Measurements from ENCODE around the gene NDFIP2. TPM values are rescaled to one million over a fixed set of nuclear protein-coding genes. Genes with fewer than 3 reads are reported as not detected.

Gene NDFIP2
- total RNA-seq, 1 experiment from 2014 or later, result 31.0 TPM

DNA sequence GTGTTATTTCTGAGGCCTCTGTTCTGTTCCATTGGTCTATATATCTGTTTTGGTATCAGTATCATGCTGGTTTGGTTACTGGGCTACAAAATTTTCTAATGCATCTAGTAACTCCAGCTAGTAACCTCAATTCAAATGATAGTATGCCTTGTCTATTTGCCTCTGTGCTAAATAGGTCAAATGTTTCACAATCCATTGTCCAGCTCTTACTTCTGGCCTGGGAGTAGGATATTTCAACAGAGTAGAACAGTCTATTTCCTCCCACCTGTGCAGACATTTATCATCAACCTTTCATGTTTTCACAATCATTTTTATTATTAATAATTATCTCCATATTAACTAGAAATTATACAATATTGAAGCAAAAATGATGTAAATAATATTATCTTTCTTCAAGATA lies 18.1 kb upstream of the NDFIP2 start:
- H3K4me3 Mint-ChIP-seq, result no peak overlapping the region

More for the DNA sequence above, 18.1 kb upstream of the NDFIP2 start:
- Histone ChIP-seq H3K18ac (ENCODE audit: insufficient read length, low read depth, low read length) (no peak overlapping the region), H3K4me1 (ENCODE audit: insufficient read depth, low read length) (no peaks in the 10 kb centered on the region), H3K4ac (ENCODE audit: low read depth, low read length) (no peak overlapping the region), H4K20me1 (ENCODE audit: control insufficient read depth, insufficient read depth, insufficient read length) (no peaks in the 10 kb centered on the region), H3T11ph (ENCODE audit: low read length) (no peak overlapping the region), H2BK120ac (ENCODE audit: low read depth, low read length, poor library complexity, severe bottlenecking) (no peak overlapping the region), H3K79me1 (ENCODE audit: insufficient read depth, low read depth, low read length, poor library complexity, severe bottlenecking) (no peaks in the 10 kb centered on the region), H3K27ac (ENCODE audit: insufficient read length, low read depth, low read length) (no peak overlapping the region), H2BK15ac (ENCODE audit: low read depth, low read length) (no peak overlapping the region), H2AFZ (ENCODE audit: low read length) (no peak overlapping the region), H3K27me3 (ENCODE audit: insufficient read depth, low read length) (no peaks in the 10 kb centered on the region), H2BK12ac (ENCODE audit: insufficient read length, low read depth, low read length) (no peak overlapping the region), H3K9ac (ENCODE audit: extremely low read depth, insufficient read length, low read length) (no peak overlapping the region), H2BK5ac (ENCODE audit: insufficient read length, low read length) (no peak overlapping the region), H3K79me2 (ENCODE audit: insufficient read depth, low read length) (no peaks in the 10 kb centered on the region), H3K56ac (ENCODE audit: insufficient read length, low read depth, low read length) (no peak overlapping the region), H4K5ac (ENCODE audit: insufficient read length, low read depth, low read length) (no peak overlapping the region), H4K8ac (replicated peaks; ENCODE audit: insufficient read length, low read depth, low read length) (no peak overlapping the region), H2BK20ac (ENCODE audit: low read depth, low read length, poor library complexity, severe bottlenecking) (no peak overlapping the region), H3K14ac (ENCODE audit: insufficient read depth, low read length) (no peak overlapping the region), H2AK5ac (ENCODE audit: insufficient read length, low read length) (no peak overlapping the region), H3K9me3 (ENCODE audit: control insufficient read depth, low read depth, low read length) (no peaks in the 10 kb centered on the region), H3K23me2 (ENCODE audit: insufficient read length, low read depth, low read length, poor library complexity, severe bottlenecking) (no peaks in the 10 kb centered on the region), H3K23ac (ENCODE audit: insufficient read length, low read depth, low read length) (no peak overlapping the region), H4K91ac (ENCODE audit: insufficient read length, low read depth, low read length) (no peak overlapping the region), H3K4me2 (ENCODE audit: insufficient read depth, insufficient read length, low read length) (no peak overlapping the region)
- TF ChIP-seq, protein P1, sequence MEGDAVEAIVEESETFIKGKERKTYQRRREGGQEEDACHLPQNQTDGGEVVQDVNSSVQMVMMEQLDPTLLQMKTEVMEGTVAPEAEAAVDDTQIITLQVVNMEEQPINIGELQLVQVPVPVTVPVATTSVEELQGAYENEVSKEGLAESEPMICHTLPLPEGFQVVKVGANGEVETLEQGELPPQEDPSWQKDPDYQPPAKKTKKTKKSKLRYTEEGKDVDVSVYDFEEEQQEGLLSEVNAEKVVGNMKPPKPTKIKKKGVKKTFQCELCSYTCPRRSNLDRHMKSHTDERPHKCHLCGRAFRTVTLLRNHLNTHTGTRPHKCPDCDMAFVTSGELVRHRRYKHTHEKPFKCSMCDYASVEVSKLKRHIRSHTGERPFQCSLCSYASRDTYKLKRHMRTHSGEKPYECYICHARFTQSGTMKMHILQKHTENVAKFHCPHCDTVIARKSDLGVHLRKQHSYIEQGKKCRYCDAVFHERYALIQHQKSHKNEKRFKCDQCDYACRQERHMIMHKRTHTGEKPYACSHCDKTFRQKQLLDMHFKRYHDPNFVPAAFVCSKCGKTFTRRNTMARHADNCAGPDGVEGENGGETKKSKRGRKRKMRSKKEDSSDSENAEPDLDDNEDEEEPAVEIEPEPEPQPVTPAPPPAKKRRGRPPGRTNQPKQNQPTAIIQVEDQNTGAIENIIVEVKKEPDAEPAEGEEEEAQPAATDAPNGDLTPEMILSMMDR (conservative IDR thresholded peaks at IDR 0.05), result no peak
- Mint-ChIP-seq H3K4me1 (no peaks in the 10 kb centered on the region), H3K27me3 (ENCODE audit: low read depth) (no peaks in the 10 kb centered on the region), H3K9me3 (no peaks in the 10 kb centered on the region), H3K36me3 (ENCODE audit: insufficient read depth in 1 of 3, low read depth in 3 of 3) (no peaks in the 10 kb centered on the region), H3K27ac (no peak overlapping the region)
- DNase-seq, result no peak

Measured in H9 (cell line).